Measurements from ENCODE around the gene LARGE1.

Gene LARGE1

GRCh38 chr22:33688903-33689302 lies 231.4 kb downstream of the LARGE1 start:
- Histone ChIP-seq H3F3A (ENCODE audit: insufficient read depth) (no peaks in the 10 kb centered on the region), H3K36me3 (ENCODE audit: low read length) (no peaks in the 10 kb centered on the region), H3K9me2 (replicated peaks; ENCODE audit: insufficient read depth, low read length) (no peaks in the 10 kb centered on the region), H3K27ac (ENCODE audit: low read depth, low read length) (no peak overlapping the region), H3K9me3 (ENCODE audit: insufficient read depth, low read length) (no peaks in the 10 kb centered on the region), H2AFZ (ENCODE audit: low read depth, low read length, severe bottlenecking) (no peak overlapping the region), H3K4me3 (ENCODE audit: insufficient read depth, low read length, poor library complexity, severe bottlenecking) (no peak overlapping the region), H3K4me2 (ENCODE audit: low read depth, low read length, poor library complexity, severe bottlenecking) (no peak overlapping the region), H3K9ac (ENCODE audit: low read length) (no peak overlapping the region), H4K20me1 (ENCODE audit: low read depth, low read length) (no peaks in the 10 kb centered on the region), H3K79me2 (ENCODE audit: insufficient read depth, low read length) (no peaks in the 10 kb centered on the region), H3K27me3 (ENCODE audit: low read length) (no peaks in the 10 kb centered on the region)
- no peak for TF ChIP-seq EZH2phosphoT487 (conservative IDR thresholded peaks at IDR 0.05; ENCODE audit: low read length)
- TF ChIP-seq, protein P1, sequence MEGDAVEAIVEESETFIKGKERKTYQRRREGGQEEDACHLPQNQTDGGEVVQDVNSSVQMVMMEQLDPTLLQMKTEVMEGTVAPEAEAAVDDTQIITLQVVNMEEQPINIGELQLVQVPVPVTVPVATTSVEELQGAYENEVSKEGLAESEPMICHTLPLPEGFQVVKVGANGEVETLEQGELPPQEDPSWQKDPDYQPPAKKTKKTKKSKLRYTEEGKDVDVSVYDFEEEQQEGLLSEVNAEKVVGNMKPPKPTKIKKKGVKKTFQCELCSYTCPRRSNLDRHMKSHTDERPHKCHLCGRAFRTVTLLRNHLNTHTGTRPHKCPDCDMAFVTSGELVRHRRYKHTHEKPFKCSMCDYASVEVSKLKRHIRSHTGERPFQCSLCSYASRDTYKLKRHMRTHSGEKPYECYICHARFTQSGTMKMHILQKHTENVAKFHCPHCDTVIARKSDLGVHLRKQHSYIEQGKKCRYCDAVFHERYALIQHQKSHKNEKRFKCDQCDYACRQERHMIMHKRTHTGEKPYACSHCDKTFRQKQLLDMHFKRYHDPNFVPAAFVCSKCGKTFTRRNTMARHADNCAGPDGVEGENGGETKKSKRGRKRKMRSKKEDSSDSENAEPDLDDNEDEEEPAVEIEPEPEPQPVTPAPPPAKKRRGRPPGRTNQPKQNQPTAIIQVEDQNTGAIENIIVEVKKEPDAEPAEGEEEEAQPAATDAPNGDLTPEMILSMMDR (IDR thresholded peaks at IDR 0.05; ENCODE audit: insufficient read depth, low read length, poor library complexity, severe bottlenecking): no peak

- H3K27me3 ChIP-seq (ENCODE audit: low read length): no peaks in the 10 kb centered on the region
- H2AFZ ChIP-seq (ENCODE audit: low read depth, low read length, severe bottlenecking): no peak overlapping the region
- no peak overlapping the region for H3K27ac ChIP-seq (ENCODE audit: low read depth, low read length)
- H3K36me3 ChIP-seq (ENCODE audit: low read length): no peaks in the 10 kb centered on the region
- no peak overlapping the region for H3K4me3 ChIP-seq (ENCODE audit: insufficient read depth, low read length, poor library complexity, severe bottlenecking)
- no peaks in the 10 kb centered on the region for H3F3A ChIP-seq (ENCODE audit: insufficient read depth)
- no peak overlapping the region for H3K9ac ChIP-seq (ENCODE audit: low read length)
- no peaks in the 10 kb centered on the region for H3K9me2 ChIP-seq (replicated peaks; ENCODE audit: insufficient read depth, low read length)
- H3K79me2 ChIP-seq (ENCODE audit: insufficient read depth, low read length): no peaks in the 10 kb centered on the region
- no peaks in the 10 kb centered on the region for H3K9me3 ChIP-seq (ENCODE audit: insufficient read depth, low read length)
- TF ChIP-seq, protein P1 (IDR thresholded peaks at IDR 0.05; ENCODE audit: insufficient read depth, low read length, poor library complexity, severe bottlenecking): no peak
- TF ChIP-seq EZH2phosphoT487 (conservative IDR thresholded peaks at IDR 0.05; ENCODE audit: low read length): no peak
- no peak overlapping the region for H3K4me2 ChIP-seq (ENCODE audit: low read depth, low read length, poor library complexity, severe bottlenecking)
- H4K20me1 ChIP-seq (ENCODE audit: low read depth, low read length): no peaks in the 10 kb centered on the region
These were observed 232.8 kb downstream of the LARGE1 start for GRCh38 chr22:33687464-33687863.

DNA sequence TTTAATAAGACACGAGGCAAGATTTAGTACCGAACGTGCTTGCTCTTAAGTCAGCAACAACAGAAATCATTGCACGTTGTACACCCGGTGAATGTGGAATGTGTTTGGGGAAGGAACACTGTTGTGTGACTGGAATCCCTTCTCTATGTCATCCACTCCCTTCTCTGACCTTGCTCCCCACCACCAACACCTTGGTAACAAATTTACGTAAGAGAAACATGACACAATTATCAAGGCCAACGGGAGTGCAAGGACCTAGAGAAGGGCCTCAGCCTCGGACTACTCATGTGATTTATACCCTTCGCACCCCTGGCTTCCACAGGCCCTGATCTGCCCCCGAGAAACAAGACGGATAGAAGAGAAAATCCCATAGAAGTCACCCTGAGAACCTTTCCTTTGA lies 236.2 kb downstream of the LARGE1 start:
- no peaks in the 10 kb centered on the region for H3F3A ChIP-seq (ENCODE audit: insufficient read depth)
- H3K9me3 ChIP-seq (ENCODE audit: insufficient read depth, low read length): no peaks in the 10 kb centered on the region
- no peak for TF ChIP-seq EZH2phosphoT487 (conservative IDR thresholded peaks at IDR 0.05; ENCODE audit: low read length)
- TF ChIP-seq, protein P1 (IDR thresholded peaks at IDR 0.05; ENCODE audit: insufficient read depth, low read length, poor library complexity, severe bottlenecking): no peak
- H3K4me2 ChIP-seq (ENCODE audit: low read depth, low read length, poor library complexity, severe bottlenecking): no peak overlapping the region
- no peak overlapping the region for H2AFZ ChIP-seq (ENCODE audit: low read depth, low read length, severe bottlenecking)
- no peak overlapping the region for H3K9ac ChIP-seq (ENCODE audit: low read length)
- H3K27me3 ChIP-seq (ENCODE audit: low read length): no peaks in the 10 kb centered on the region
- no peak overlapping the region for H3K4me3 ChIP-seq (ENCODE audit: insufficient read depth, low read length, poor library complexity, severe bottlenecking)
- no peaks in the 10 kb centered on the region for H4K20me1 ChIP-seq (ENCODE audit: low read depth, low read length)
- no peaks in the 10 kb centered on the region for H3K36me3 ChIP-seq (ENCODE audit: low read length)
- H3K27ac ChIP-seq (ENCODE audit: low read depth, low read length): no peak overlapping the region
- no peaks in the 10 kb centered on the region for H3K79me2 ChIP-seq (ENCODE audit: insufficient read depth, low read length)
- H3K9me2 ChIP-seq (replicated peaks; ENCODE audit: insufficient read depth, low read length): no peaks in the 10 kb centered on the region

All from SU-DHL-6 (cell line).